RWPE1 (cell line): ENCODE data around the gene AAR2.

Source experiments
- CTCF ChIA-PET: fragments of 350-600 bp; sonication (Branson Sonifier 250); formaldehyde crosslinking; extraction: SDS; loops from one replicate; lab custom pipeline; 2021; lab: Yijun Ruan, JAX
- POLR2A ChIA-PET: fragments of 400-600 bp; formaldehyde crosslinking; extraction: SDS; loops from one replicate; lab custom pipeline; 2020; ENCODE audit warnings: antibody characterized with exemption; ENCODE audit not compliant: low non-redundant PET; lab: Yijun Ruan, JAX
- DNase-seq: peaks from one replicate; pipeline ENCODE4 v3.0.0; 2012; ENCODE audit warnings: low spot score
- H3K27ac ChIP-seq: fragments of 450-650 bp; 2 replicates; pipeline ENCODE4 v1.5.1; 2017
- TF ChIP-seq, protein P1 (sequence below): fragments of 450-650 bp; conservative IDR thresholded peaks from 2 replicates; pipeline ENCODE4 v1.5.1; 2017; ENCODE audit warnings: low read depth, mild to moderate bottlenecking

The AAR2 gene

DNA sequence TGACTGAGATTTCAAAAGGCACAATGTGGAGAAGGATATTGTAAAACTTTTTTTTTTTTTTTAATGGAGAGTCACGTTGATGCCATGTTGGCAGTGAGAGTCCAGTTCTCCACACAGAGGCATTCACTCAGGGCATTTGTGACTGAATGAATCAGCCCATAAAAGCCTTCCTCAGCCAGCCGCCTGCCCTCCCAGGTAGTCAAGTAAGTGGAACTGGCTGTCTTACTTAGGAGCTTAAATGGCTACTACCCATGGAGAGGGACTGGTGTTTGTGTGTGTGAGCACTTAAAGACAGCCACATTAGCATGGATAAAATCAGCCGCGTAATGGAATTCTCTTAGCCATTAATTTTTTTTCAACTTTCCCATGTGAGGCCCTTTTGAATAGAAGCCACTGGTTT lies 12.6 kb downstream of the AAR2 start:
- TF ChIP-seq, protein P1, sequence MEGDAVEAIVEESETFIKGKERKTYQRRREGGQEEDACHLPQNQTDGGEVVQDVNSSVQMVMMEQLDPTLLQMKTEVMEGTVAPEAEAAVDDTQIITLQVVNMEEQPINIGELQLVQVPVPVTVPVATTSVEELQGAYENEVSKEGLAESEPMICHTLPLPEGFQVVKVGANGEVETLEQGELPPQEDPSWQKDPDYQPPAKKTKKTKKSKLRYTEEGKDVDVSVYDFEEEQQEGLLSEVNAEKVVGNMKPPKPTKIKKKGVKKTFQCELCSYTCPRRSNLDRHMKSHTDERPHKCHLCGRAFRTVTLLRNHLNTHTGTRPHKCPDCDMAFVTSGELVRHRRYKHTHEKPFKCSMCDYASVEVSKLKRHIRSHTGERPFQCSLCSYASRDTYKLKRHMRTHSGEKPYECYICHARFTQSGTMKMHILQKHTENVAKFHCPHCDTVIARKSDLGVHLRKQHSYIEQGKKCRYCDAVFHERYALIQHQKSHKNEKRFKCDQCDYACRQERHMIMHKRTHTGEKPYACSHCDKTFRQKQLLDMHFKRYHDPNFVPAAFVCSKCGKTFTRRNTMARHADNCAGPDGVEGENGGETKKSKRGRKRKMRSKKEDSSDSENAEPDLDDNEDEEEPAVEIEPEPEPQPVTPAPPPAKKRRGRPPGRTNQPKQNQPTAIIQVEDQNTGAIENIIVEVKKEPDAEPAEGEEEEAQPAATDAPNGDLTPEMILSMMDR, result no peak
- no peak for DNase-seq
- no peak overlapping the region for H3K27ac ChIP-seq
- ChIA-PET POLR2A (no interaction called here), CTCF (interaction anchor here (0.7 to 1.2 kb wide), 2 partner anchors 46 to 759 kb away, joined by 4 to 5 read pairs; no protein-coding TSS in a partner anchor)

DNA sequence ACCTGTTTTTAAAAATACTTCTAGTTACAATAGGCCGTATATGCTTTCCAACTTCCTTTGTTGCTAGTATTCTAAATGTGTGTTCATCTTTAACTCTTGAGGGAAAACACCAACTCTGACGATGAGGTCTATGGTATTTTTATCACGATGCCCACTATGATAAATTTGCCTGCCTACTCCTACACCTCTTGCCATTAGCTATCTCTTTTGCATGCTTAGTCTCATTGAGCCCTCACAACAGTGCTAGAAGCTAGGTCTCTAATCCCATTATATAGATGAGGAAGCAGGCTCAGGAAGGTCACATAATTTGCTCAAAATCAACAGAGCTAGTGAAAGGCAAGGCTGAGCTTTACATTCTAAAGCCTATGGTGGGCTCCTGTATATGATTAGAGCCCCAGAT lies 13.2 kb downstream of the AAR2 start:
- CTCF ChIA-PET, result interaction anchor here (0.7 to 1.2 kb wide), 2 partner anchors 47 to 759 kb away, joined by 4 to 5 read pairs; no protein-coding TSS in a partner anchor
- TF ChIP-seq, protein P1, result no peak
- no peak overlapping the region for H3K27ac ChIP-seq
- POLR2A ChIA-PET, result no interaction called here
- no peak for DNase-seq

DNA sequence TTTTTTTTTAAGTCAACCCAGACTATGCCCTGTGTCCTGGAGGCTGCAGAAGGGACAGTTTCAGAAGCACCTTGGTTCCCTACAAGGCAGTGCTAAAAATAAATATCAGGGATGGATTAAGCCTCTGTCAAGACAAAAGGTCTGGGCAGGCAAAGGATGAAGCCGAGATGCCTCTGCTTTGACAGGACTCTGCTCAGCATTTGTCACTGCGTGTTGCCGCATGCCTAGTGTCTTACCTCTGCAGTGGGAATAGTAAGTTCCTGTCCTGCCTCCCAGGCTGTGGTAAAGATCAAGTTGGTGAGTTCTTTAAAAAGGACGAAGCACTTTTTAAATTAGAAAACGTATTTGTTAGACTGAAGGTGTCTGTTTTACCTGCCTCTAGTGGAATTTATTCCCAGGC lies 15.1 kb downstream of the AAR2 start:
- POLR2A ChIA-PET, result no interaction called here
- TF ChIP-seq, protein P1, result no peak

DNA sequence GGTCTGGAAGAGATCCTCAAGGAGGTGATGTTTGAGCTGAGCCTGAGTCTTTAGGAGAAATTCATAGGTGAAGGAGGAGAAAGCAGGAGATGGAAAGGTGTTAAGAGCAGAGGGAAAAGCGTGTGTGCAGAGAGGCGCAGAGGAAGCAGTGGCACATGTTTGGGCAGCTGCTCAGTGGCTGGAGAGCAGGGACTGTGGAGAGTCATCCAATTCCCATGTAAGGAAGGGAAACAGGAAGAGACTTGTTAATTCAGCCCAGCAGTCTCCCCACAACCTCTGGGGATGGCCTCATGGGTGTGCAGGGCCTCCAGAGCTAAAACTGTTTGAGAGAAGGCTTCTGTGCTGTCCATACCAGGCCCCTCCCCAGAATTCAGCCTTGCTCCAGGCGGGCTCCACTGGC lies 16.2 kb downstream of the AAR2 start:
- ChIA-PET POLR2A (interaction anchor here (0.6 kb wide), 1 partner anchor 8 kb away, joined by 7 read pairs; no protein-coding TSS in a partner anchor), CTCF (interaction anchor here (0.7 to 1.7 kb wide), 3 partner anchors 11 to 187 kb away, joined by 3 to 7 read pairs (median 5); no protein-coding TSS in a partner anchor)
- H3K27ac ChIP-seq, result peak overlapping the region; percentile 42
- no peak for DNase-seq
- TF ChIP-seq, protein P1, result no peak

More for the DNA sequence above, 15.1 kb downstream of the AAR2 start:
- CTCF ChIA-PET, result interaction anchor here (0.6 kb wide), 1 partner anchor 190 kb away, joined by 4 read pairs; no protein-coding TSS in a partner anchor
- H3K27ac ChIP-seq, result peak overlapping the region; percentile 42
- peak; percentile 51 for DNase-seq

DNA sequence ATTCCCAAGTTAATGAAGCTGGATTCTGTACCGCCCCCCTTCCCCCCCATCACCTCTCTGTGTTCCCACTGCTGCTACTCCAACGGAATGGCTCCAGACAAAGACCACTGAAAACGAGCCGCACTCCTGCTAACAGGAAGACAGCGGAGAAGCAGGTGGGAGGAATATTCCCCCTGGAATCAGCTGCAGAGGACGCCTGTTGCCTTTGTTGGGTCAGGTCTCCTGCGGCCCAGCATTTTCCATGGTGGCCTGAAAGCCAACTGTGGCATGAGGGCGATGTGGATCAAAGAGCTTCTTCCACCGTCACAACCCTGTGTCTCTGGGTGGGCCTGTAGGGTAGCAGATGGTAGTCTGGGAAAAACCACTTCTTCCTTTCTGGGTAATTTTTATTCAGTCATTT lies 16.8 kb downstream of the AAR2 start:
- TF ChIP-seq, protein P1, result no peak
- CTCF ChIA-PET, result interaction anchor here (0.7 to 1.7 kb wide), 3 partner anchors 10 to 187 kb away, joined by 3 to 7 read pairs (median 5); no protein-coding TSS in a partner anchor
- POLR2A ChIA-PET, result no interaction called here
- DNase-seq, result no peak
- peak overlapping the region; percentile 42 for H3K27ac ChIP-seq

DNA sequence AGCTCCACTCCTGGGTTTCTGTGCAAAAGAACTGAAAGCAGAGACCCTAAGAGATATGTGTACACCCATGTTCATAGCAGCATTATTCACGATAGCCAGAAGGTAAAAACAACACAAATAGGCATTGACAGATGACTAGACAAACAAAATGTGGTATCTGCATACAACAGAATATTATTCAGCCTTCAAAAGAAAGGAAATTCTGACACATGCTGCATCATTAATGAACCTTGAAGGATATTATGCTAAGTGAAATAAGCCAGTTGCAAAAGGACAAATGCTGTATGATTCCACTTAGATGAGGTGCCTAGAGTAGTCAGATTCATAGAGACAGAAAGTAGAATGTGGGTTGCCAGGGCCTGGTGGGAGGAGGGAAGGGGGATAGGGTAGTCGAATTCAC lies 17.8 kb downstream of the AAR2 start:
- CTCF ChIA-PET, result no interaction called here
- no peak overlapping the region for H3K27ac ChIP-seq
- POLR2A ChIA-PET, result no interaction called here
- TF ChIP-seq, protein P1, result no peak
- no peak for DNase-seq
